Panc1 (cell line): ENCODE results near the gene SCP2D1. TPM values are rescaled to one million over a fixed set of nuclear protein-coding genes. Genes with fewer than 3 reads are reported as not detected.

Source experiments
- ATAC-seq: fragments of 200-7000 bp; cut with Tn5 transposase; 2 replicates; pipeline ENCODE4 v1.9.1; 2020; ENCODE audit warnings: mild to moderate bottlenecking, moderate library complexity
- BruUV-seq: library from RNA; stranded (reverse); fragments of 400-500 nt; replicated peaks from 2 replicates; lab custom pipeline; 2021; lab: Mats Ljungman, UMichigan
- CTCF ChIA-PET: fragments of 300-600 bp; sonication (Branson Sonifier 250); formaldehyde crosslinking; loops from one replicate; lab custom pipeline; 2022; ENCODE audit warnings: antibody characterized with exemption; lab: Charles Lee
- POLR2A ChIA-PET: fragments of 300-600 bp; sonication (Branson Sonifier 250); formaldehyde crosslinking; loops from one replicate; lab custom pipeline; 2022; ENCODE audit warnings: antibody characterized with exemption; lab: Charles Lee
- DNase-seq: peaks from one replicate; pipeline ENCODE4 v3.0.0-alpha.2; 2010; ENCODE audit warnings: low read depth, low spot score
- H3K27ac ChIP-seq: 2 replicates; pipeline ENCODE4 v1.5.1; 2011; ENCODE audit warnings: mild to moderate bottlenecking, low read length, inconsistent platforms
- H3K27me3 ChIP-seq: fragments of 200-500 bp; sonication (Bioruptor generic); 2 replicates; pipeline ENCODE4 v1.6.0; 2014; ENCODE audit warnings: low read length, inconsistent platforms; ENCODE audit not compliant: control insufficient read depth, insufficient read depth
- H3K36me3 ChIP-seq: fragments of 200-500 bp; sonication (Bioruptor generic); 2 replicates; pipeline ENCODE4 v1.5.1; 2014; ENCODE audit warnings: inconsistent platforms, mild to moderate bottlenecking, low read length, moderate library complexity; ENCODE audit not compliant: control insufficient read depth, insufficient read depth
- H3K4me1 ChIP-seq: 2 replicates; pipeline ENCODE4 v1.5.1; 2011; ENCODE audit warnings: inconsistent platforms, mild to moderate bottlenecking, low read length, moderate library complexity; ENCODE audit not compliant: control insufficient read depth, insufficient read depth
- H3K4me3 ChIP-seq, 2 experiments: 2 replicates each; pipeline ENCODE4 v1.5.1; 2011 to 2012; ENCODE audit warnings: low read depth in 2 of 2, low read length in 2 of 2, mild to moderate bottlenecking in 2 of 2, inconsistent platforms in 1 of 2, moderate library complexity in 1 of 2
- H3K9me3 ChIP-seq: fragments of 200-500 bp; sonication (Bioruptor generic); 2 replicates; pipeline ENCODE4 v1.5.1; 2014; ENCODE audit warnings: low read depth, mild to moderate bottlenecking, inconsistent platforms, low read length, moderate library complexity; ENCODE audit not compliant: control insufficient read depth, insufficient read depth
- CTCF ChIP-seq: fragments of 450-650 bp; IDR thresholded peaks from 2 replicates; pipeline ENCODE4 v1.5.1; 2017; ENCODE audit warnings: mild to moderate bottlenecking
- POLR2AphosphoS5 ChIP-seq: IDR thresholded peaks from 2 replicates; pipeline ENCODE4 v1.6.1; 2012; ENCODE audit warnings: mild to moderate bottlenecking, low read depth, low read length, moderate library complexity
- SIN3A ChIP-seq: IDR thresholded peaks from 2 replicates; pipeline ENCODE4 v1.6.1; 2012; ENCODE audit warnings: low read depth, mild to moderate bottlenecking, low read length, moderate library complexity, borderline replicate concordance; ENCODE audit not compliant: insufficient read depth
- TCF7L2 ChIP-seq: IDR thresholded peaks from 2 replicates; pipeline ENCODE4 v1.6.1; 2011; ENCODE audit warnings: mild to moderate bottlenecking, low read depth, low read length, inconsistent platforms
- in situ Hi-C: cut with HindIII; loops from 2 replicates; pipeline ENCODE4 v1.10.0; 2016; ENCODE audit warnings: low sequenced_read_pairs, low pct_unique_long_range_greater_than_20kb
- intact Hi-C: fragments of 100-400 bp; cut with micrococcal nuclease; formaldehyde crosslinking; loops from one replicate; pipeline ENCODE4 v1.10.0; 2022; ENCODE audit not compliant: unreplicated experiment
- total RNA-seq: library from RNA; stranded (reverse); gene quantifications from one replicate; pipeline ENCODE4 v1.2.1, GENCODE V29; 2021; ENCODE audit not compliant: unreplicated experiment
- TF ChIP-seq, protein P1 (sequence below), 2 experiments: IDR thresholded peaks; 2 replicates each; pipeline ENCODE4 v1.6.1; 2011 to 2012; ENCODE audit warnings: low read depth in 2 of 2, control low read depth in 1 of 2, low read length in 1 of 2, mild to moderate bottlenecking in 1 of 2, moderate library complexity in 1 of 2; ENCODE audit not compliant: insufficient read depth in 1 of 2

The SCP2D1 gene
- total RNA-seq, 1 experiment from 2014 or later = not detected

DNA sequence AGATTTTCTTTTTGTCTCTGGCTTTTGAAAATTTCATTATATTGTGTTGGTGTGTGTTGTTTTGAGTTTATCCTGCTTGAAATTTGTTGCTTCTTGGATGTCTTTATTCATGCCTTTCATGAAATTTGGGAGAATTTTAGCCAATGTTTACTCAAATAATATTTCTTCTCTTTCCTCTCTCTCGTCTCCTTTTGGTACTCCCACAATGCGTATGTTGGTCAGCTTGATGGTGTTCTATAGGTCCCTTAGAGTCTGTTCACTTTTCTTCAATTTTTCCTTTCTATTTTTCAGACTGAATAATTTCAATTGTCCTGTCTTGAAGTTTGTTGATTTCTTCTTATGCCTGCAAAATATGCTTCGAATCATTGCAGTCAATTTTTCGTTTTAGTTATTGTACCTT is 39.6 kb downstream of the SCP2D1 start:
- intact Hi-C loops = no loop called here
- BruUV-seq = no TSS peak
- ATAC-seq (no peak), DNase-seq (no peak)
- H3K4me3 ChIP-seq = no peak overlapping the region
- no peak for TF ChIP-seq TCF7L2
- TF ChIP-seq, protein P1, sequence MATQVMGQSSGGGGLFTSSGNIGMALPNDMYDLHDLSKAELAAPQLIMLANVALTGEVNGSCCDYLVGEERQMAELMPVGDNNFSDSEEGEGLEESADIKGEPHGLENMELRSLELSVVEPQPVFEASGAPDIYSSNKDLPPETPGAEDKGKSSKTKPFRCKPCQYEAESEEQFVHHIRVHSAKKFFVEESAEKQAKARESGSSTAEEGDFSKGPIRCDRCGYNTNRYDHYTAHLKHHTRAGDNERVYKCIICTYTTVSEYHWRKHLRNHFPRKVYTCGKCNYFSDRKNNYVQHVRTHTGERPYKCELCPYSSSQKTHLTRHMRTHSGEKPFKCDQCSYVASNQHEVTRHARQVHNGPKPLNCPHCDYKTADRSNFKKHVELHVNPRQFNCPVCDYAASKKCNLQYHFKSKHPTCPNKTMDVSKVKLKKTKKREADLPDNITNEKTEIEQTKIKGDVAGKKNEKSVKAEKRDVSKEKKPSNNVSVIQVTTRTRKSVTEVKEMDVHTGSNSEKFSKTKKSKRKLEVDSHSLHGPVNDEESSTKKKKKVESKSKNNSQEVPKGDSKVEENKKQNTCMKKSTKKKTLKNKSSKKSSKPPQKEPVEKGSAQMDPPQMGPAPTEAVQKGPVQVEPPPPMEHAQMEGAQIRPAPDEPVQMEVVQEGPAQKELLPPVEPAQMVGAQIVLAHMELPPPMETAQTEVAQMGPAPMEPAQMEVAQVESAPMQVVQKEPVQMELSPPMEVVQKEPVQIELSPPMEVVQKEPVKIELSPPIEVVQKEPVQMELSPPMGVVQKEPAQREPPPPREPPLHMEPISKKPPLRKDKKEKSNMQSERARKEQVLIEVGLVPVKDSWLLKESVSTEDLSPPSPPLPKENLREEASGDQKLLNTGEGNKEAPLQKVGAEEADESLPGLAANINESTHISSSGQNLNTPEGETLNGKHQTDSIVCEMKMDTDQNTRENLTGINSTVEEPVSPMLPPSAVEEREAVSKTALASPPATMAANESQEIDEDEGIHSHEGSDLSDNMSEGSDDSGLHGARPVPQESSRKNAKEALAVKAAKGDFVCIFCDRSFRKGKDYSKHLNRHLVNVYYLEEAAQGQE (IDR thresholded peaks at IDR 0.05; ENCODE audit: insufficient read depth in 1 of 2, low read depth in 2 of 2, low read length in 1 of 2) = no peak
- no peak for TF ChIP-seq CTCF
- no peak for TF ChIP-seq SIN3A
- no peak for TF ChIP-seq POLR2AphosphoS5
- H3K36me3 ChIP-seq = no peaks in the 10 kb centered on the region
- no peak overlapping the region for H3K27ac ChIP-seq
- no peaks in the 10 kb centered on the region for H3K9me3 ChIP-seq
- in situ Hi-C loops = no loop called here
- H3K4me1 ChIP-seq = no peaks in the 10 kb centered on the region
- no peaks in the 10 kb centered on the region; the same call in 1 of the 2 replicates for H3K27me3 ChIP-seq
- POLR2A ChIA-PET = no interaction called here
- CTCF ChIA-PET = no interaction called here

- Histone ChIP-seq H3K27me3 (no peaks in the 10 kb centered on the region; the same call in 1 of the 2 replicates), H3K36me3 (no peaks in the 10 kb centered on the region), H3K4me1 (no peaks in the 10 kb centered on the region), H3K4me3 (no peak overlapping the region), H3K9me3 (no peaks in the 10 kb centered on the region), H3K27ac (no peak overlapping the region)
- no peak for DNase-seq
- intact Hi-C loops = no loop called here
- in situ Hi-C loops = no loop called here
- CTCF ChIA-PET = no interaction called here
- POLR2A ChIA-PET = no interaction called here
- no peak for ATAC-seq
- no peak for TF ChIP-seq TCF7L2
- no peak for TF ChIP-seq SIN3A
- TF ChIP-seq, protein P1 (IDR thresholded peaks at IDR 0.05; ENCODE audit: insufficient read depth in 1 of 2, low read depth in 2 of 2, low read length in 1 of 2) = no peak
- TF ChIP-seq CTCF = no peak
- no peak for TF ChIP-seq POLR2AphosphoS5
- BruUV-seq = no TSS peak
Observed at GRCh38 chr20:18853946-18854646, 40.5 kb downstream of the SCP2D1 start.
